Measurements from ENCODE around the gene IPO4.

The IPO4 gene

DNA sequence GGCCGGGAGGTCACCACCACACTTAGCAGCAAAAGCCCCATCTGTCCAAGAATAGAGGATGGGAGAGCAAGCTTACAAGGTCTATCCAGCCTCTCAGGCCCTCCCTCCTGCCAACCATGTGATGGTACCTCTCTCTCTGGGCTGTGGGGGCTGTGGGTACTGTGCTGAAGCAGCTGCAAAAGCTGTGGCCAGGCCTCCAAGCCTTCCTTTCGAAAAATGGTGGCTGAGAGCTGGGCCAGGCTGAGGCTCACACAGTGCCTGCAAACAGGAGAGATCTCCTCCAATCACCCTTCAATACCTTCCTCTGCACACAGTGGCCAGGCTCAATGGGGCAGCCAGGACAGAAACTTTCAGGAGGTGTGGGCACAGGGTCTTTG lies 1.1 kb downstream of the IPO4 start:
- no peaks in the 10 kb centered on the region; the same call in 1 of the 2 replicates for H3K4me1 ChIP-seq (ENCODE audit: insufficient read depth, low read length)
- peak overlapping the region; percentile 94 for H3K4me3 ChIP-seq (ENCODE audit: low read length)
- peak overlapping the region; percentile 89; the same call in 1 of the 2 replicates for H3K9ac ChIP-seq (ENCODE audit: low read depth, low read length)
- H3K27ac ChIP-seq (ENCODE audit: low read length), result no peak overlapping the region
- peaks cover 77% of the 10 kb centered on the region for H3K36me3 ChIP-seq (ENCODE audit: insufficient read depth, low read depth, low read length)
- H3K27me3 ChIP-seq (ENCODE audit: insufficient read depth, low read length), result no peaks in the 10 kb centered on the region
- H3K9me3 ChIP-seq (ENCODE audit: insufficient read depth, low read depth, low read length), result no peaks in the 10 kb centered on the region

DNA sequence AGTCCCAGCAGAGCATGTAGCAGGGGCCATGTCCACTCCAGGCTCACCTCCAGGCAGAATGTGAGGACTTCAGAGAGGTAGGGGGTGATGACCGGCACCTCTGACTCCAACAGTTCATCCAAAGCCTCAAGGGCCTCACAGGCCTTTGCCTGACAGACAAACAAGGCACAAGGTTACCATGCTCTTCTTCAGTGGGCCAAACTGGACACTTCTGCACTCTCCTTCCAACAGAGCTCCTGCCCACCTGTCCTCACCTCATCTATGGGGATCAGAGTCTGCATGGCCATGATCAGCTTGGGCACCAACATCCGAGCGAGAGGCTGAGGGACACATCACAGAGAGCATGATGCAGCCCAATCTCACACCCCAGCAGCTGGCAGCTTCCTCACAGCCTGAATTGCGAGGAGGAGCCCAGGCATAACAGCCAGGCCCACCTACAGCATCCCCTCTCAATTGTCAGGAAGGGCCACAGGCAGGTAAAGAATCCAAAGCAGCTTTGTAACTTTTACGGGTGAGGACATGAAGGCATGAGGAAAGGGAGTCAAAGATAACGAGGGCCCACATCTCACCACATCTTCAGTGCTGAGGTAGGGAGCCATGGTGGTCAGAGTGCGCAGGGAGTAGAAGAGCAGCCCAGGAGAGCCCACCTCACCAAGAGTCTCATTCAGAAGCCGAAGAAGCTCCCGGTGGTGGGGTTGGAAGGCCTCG lies 1.6 kb downstream of the IPO4 start:
- H3K27ac ChIP-seq (ENCODE audit: low read length), result no peak overlapping the region
- H3K9ac ChIP-seq (ENCODE audit: low read depth, low read length), result no peak overlapping the region
- H3K36me3 ChIP-seq (ENCODE audit: insufficient read depth, low read depth, low read length), result peaks cover 77% of the 10 kb centered on the region
- no peaks in the 10 kb centered on the region; the same call in 1 of the 2 replicates for H3K4me1 ChIP-seq (ENCODE audit: insufficient read depth, low read length)
- H3K4me3 ChIP-seq (ENCODE audit: low read length), result no peak overlapping the region
- H3K27me3 ChIP-seq (ENCODE audit: insufficient read depth, low read length), result no peaks in the 10 kb centered on the region
- H3K9me3 ChIP-seq (ENCODE audit: insufficient read depth, low read depth, low read length), result no peaks in the 10 kb centered on the region

DNA sequence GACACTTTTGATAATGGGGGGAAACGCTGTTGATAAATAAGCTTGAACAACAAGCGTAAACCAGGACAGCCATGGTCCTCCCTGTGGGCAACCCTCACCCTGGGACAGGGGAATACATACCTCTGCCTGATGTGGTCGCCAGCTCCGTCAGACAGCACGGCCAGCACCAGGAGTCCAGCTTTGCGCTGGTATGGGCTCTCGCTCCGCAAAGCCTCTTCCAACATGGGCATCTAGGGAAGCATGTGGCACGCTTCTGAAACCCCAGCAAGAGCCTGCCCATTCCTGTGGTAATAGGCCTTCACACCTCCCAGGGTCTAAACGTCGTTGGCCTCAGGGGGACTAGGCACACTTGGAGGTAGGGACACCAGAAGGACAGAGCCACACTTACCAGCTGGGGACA lies 2.9 kb downstream of the IPO4 start:
- Histone ChIP-seq H3K36me3 (ENCODE audit: insufficient read depth, low read depth, low read length) (peaks cover 80% of the 10 kb centered on the region), H3K4me1 (ENCODE audit: insufficient read depth, low read length) (no peaks in the 10 kb centered on the region; the same call in 1 of the 2 replicates), H3K4me3 (ENCODE audit: low read length) (no peak overlapping the region), H3K9ac (ENCODE audit: low read depth, low read length) (no peak overlapping the region), H3K27me3 (ENCODE audit: insufficient read depth, low read length) (no peaks in the 10 kb centered on the region), H3K27ac (ENCODE audit: low read length) (no peak overlapping the region), H3K9me3 (ENCODE audit: insufficient read depth, low read depth, low read length) (no peaks in the 10 kb centered on the region)

DNA sequence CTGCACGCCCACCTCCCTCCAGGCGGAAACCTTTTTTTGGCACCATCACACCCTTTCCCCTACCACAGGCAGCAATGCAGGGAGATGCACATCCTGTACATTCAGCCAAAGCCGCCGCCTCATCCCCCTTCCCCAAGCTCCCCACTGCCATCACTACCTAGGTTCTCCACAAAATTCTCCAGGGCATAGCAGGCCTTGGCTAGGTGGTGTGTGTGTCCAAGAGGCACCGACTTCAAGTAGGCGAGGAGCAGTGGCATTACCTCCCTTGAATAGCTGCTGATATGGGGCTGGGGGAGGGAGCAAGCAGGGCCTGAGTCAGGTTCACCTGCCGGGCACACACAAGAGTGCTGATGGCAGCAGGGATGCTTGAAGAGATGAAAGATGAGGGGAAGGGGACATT lies 3.6 kb downstream of the IPO4 start:
- no peak overlapping the region for H3K27ac ChIP-seq (ENCODE audit: low read length)
- no peaks in the 10 kb centered on the region for H3K27me3 ChIP-seq (ENCODE audit: insufficient read depth, low read length)
- H3K36me3 ChIP-seq (ENCODE audit: insufficient read depth, low read depth, low read length), result peaks cover 82% of the 10 kb centered on the region
- no peak overlapping the region for H3K9ac ChIP-seq (ENCODE audit: low read depth, low read length)
- no peak overlapping the region for H3K4me3 ChIP-seq (ENCODE audit: low read length)
- no peaks in the 10 kb centered on the region; the same call in 1 of the 2 replicates for H3K4me1 ChIP-seq (ENCODE audit: insufficient read depth, low read length)
- H3K9me3 ChIP-seq (ENCODE audit: insufficient read depth, low read depth, low read length), result no peaks in the 10 kb centered on the region

DNA sequence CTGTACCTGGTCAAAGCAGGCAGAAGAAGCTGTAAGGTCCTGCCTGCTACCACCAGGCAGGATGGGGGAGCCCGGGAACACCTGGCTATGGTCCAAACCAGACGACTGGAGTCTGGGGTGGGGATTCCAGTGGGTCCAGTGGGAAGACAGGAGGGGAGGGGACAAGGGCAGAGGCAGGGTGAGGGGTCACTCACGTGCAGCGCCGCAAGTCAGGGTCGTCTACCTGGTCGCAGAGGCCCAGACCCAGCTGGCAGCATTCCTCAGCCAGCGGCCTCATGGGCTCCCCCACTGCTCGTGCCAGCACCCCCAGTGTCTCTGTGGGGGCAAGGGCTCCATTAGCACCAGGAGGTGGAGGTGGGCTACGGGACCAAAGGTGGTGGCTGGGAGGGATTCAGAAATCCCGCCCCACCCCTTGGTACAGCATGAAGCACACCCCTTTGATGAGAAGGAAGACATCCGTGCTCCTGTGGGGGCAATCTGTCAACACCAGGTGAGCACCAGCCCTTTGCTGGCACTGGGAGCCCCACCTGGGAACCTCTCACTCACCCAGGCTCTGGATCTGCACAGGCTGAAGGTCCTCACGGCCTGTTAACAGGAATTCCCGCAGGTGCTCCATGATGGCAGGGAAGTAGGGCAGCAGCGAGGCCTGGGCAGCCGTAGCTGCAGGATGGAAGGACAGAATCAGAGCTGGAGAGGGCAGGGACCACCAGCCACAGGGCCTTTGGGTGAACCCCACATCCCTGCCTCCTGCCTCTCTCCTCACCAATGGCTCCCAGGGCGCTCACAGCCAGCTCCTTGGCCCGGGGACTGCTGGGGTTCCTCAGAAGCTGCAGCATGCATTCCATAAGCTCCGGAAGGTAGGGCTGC lies 4.3 kb downstream of the IPO4 start:
- no peak overlapping the region for H3K27ac ChIP-seq (ENCODE audit: low read length)
- no peaks in the 10 kb centered on the region; the same call in 1 of the 2 replicates for H3K4me1 ChIP-seq (ENCODE audit: insufficient read depth, low read length)
- no peaks in the 10 kb centered on the region for H3K27me3 ChIP-seq (ENCODE audit: insufficient read depth, low read length)
- H3K36me3 ChIP-seq (ENCODE audit: insufficient read depth, low read depth, low read length), result peaks cover 85% of the 10 kb centered on the region
- no peak overlapping the region for H3K9ac ChIP-seq (ENCODE audit: low read depth, low read length)
- no peak overlapping the region for H3K4me3 ChIP-seq (ENCODE audit: low read length)
- no peaks in the 10 kb centered on the region for H3K9me3 ChIP-seq (ENCODE audit: insufficient read depth, low read depth, low read length)

DNA sequence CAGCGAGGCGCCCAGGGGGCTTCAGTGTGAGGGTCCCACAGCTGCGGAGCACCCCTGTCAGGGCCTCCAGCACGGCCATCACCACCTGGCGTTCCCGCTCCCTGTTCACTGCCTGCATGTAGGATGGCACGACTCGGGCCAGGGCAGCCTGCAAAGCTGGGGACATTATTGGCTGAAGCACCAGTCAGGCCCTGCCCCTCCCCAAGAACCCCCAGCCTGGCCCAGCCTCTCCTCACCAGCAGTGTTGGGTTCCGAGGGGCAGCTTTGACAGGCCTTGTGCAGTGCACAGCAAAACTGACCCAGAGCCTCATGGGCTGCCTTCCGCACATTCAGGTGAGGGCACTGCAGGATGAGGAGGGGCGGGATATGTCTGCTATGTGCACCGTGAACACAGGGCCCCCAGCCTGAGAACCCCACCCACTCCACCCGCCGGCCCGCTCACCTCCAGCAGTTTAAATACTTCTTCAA lies 5.6 kb downstream of the IPO4 start:
- Histone ChIP-seq H3K27ac (ENCODE audit: low read length) (no peak overlapping the region), H3K36me3 (ENCODE audit: insufficient read depth, low read depth, low read length) (peaks cover 93% of the 10 kb centered on the region), H3K9me3 (ENCODE audit: insufficient read depth, low read depth, low read length) (no peaks in the 10 kb centered on the region), H3K4me3 (ENCODE audit: low read length) (no peak overlapping the region), H3K9ac (ENCODE audit: low read depth, low read length) (no peak overlapping the region), H3K4me1 (ENCODE audit: insufficient read depth, low read length) (no peaks in the 10 kb centered on the region), H3K27me3 (ENCODE audit: insufficient read depth, low read length) (no peaks in the 10 kb centered on the region)

DNA sequence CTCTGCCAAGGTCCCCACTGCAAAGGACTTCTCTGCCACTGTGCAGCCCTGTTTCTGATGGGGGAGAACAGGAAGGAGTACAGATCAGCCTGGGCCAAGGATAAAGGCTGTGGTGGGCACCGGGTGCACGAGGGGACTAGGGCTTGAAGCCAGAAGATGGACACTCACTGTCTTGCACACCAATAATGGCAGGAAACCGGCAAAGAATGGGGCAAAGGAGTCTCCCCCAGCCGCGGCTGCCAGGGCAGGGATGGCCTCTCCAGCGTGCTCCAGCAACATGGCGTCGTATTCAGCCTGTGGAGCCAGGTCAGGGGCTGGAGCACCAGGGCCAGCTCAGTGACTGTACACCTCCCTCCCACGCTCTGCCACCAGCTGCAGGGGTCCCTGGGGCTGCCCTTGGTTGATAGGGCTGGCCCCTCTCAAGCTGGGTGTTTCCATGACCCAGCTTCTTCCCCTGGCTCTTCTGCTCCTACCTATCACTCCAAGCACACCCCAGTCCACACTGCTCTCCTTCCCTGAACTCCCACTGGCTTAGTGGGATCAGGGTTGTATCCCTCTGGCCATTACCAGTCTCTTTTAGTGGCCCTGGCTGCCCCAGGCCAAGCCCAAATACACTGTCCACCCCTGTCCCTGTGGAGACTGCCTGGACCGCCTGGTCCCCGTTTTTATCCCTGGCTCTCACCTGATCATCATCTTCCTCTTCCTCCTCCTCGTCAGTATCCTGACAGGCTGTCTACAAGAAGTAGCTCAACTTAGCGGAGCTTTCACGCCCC lies 6.3 kb downstream of the IPO4 start:
- Histone ChIP-seq H3K36me3 (ENCODE audit: insufficient read depth, low read depth, low read length) (peaks cover 87% of the 10 kb centered on the region), H3K4me3 (ENCODE audit: low read length) (no peak overlapping the region), H3K9me3 (ENCODE audit: insufficient read depth, low read depth, low read length) (no peaks in the 10 kb centered on the region), H3K9ac (ENCODE audit: low read depth, low read length) (no peak overlapping the region), H3K27ac (ENCODE audit: low read length) (no peak overlapping the region), H3K27me3 (ENCODE audit: insufficient read depth, low read length) (no peaks in the 10 kb centered on the region), H3K4me1 (ENCODE audit: insufficient read depth, low read length) (no peaks in the 10 kb centered on the region)

DNA sequence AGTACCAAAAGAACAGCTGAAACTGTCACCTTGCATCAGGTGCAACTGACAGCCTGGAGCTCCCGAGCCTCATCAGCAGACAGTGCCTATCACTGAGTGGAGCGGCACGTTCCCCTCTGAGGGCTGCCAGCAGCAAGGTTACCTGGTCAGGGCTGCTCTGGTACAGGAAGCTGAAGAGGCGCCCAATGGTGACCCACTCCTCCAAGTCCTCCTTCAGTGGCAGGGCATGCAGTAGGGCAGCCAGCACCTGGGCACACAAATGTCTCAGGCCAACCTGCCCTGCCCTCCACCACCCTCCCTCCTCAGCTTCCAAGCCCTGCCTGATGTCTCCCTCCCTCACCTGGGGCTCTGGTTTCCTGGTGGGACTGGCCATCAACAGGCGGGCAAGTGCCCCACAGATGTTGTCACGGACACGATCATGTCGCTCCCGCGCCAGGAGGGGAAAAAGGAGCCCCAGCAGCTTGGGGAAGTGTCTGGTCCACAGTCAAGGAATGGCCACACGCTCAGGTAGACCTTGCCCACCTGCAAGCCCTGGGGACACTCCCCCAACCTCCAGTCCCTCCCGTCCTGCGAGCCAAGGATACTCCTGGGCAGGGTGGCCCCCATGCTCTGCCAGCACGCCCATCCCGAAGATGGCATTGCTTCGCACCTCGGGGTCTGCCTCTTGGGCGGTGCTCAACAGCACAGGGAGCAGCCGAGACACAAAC lies 7.1 kb downstream of the IPO4 start:
- Histone ChIP-seq H3K4me3 (ENCODE audit: low read length) (no peak overlapping the region), H3K27ac (ENCODE audit: low read length) (no peak overlapping the region), H3K9me3 (ENCODE audit: insufficient read depth, low read depth, low read length) (no peaks in the 10 kb centered on the region), H3K4me1 (ENCODE audit: insufficient read depth, low read length) (no peaks in the 10 kb centered on the region), H3K9ac (ENCODE audit: low read depth, low read length) (no peak overlapping the region), H3K27me3 (ENCODE audit: insufficient read depth, low read length) (no peaks in the 10 kb centered on the region), H3K36me3 (ENCODE audit: insufficient read depth, low read depth, low read length) (peaks cover 79% of the 10 kb centered on the region)

DNA sequence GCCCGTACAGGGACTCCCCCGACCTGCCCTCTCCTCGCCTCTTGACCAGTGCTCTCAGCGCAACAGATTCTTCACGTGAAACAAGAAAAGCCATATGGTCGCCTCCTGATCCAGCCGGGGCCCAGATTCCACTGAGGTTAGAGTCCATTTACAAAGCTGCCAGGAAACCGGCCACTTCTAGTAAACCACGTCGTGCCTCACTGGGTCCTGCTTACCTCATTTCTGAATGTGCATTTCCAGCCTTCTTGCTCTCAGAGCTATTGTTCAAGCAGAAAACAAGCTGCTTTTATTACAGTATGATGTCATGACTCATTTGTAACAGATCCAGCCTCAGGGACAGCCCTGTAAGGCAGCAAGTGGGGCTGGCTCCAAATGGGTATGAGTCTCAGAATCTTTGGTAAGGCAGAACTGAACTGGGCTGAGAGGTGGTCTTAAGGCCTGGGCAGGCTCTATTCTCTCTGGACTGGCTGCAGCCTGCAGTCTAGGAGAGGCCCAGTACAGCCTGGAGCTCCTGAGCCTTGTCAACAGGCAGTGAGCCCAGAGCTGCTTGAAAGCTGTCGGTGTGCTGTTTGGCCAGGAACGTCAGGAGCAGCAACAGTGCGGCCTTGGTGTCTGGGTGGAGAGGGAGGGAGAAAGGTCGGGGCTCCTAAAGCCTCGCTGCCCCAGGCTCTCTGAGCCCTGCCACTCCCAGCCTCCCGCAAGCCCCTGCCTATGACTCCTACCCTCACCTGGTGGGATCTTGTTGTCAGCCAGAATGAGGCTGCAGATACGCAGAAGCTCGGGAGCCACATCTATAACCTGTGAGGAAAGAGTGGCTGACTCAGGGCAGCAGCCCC lies 8.4 kb downstream of the IPO4 start:
- Histone ChIP-seq H3K9me3 (ENCODE audit: insufficient read depth, low read depth, low read length) (no peaks in the 10 kb centered on the region), H3K9ac (ENCODE audit: low read depth, low read length) (no peak overlapping the region), H3K27ac (ENCODE audit: low read length) (no peak overlapping the region), H3K36me3 (ENCODE audit: insufficient read depth, low read depth, low read length) (peaks cover 66% of the 10 kb centered on the region), H3K4me1 (ENCODE audit: insufficient read depth, low read length) (no peaks in the 10 kb centered on the region), H3K27me3 (ENCODE audit: insufficient read depth, low read length) (no peaks in the 10 kb centered on the region), H3K4me3 (ENCODE audit: low read length) (no peak overlapping the region)

DNA sequence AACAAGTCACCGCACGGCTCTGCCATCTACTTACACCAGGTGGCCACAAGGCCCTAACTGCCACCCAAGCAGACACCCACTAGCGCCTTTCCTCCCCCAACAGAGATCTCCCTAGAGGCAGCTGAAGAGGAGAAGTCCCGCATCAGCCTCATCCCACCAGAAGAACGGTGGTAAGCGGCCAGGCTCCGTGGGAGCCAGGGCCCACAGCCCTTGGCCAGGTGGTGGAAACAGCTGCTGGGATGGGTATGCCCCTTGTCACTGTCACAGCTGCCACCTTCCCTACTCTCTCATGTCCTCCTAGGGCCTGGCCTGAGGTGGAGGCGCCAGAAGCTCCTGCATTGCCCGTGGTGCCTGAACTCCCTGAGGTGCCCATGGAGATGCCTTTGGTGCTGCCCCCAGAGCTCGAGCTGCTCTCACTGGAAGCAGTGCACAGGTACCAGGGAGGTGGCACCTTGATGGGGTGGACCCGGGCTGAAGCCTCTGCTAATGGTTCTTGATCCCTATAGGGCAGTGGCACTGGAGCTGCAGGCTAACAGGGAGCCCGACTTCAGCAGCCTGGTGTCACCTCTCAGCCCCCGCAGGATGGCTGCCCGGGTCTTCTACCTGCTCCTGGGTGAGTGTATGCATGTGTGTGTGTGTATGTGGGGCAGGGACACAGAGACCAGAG lies 9.2 kb downstream of the IPO4 start:
- peaks cover 58% of the 10 kb centered on the region for H3K36me3 ChIP-seq (ENCODE audit: insufficient read depth, low read depth, low read length)
- no peaks in the 10 kb centered on the region for H3K9me3 ChIP-seq (ENCODE audit: insufficient read depth, low read depth, low read length)
- no peak overlapping the region for H3K9ac ChIP-seq (ENCODE audit: low read depth, low read length)
- H3K27ac ChIP-seq (ENCODE audit: low read length), result no peak overlapping the region
- H3K27me3 ChIP-seq (ENCODE audit: insufficient read depth, low read length), result no peaks in the 10 kb centered on the region
- no peaks in the 10 kb centered on the region for H3K4me1 ChIP-seq (ENCODE audit: insufficient read depth, low read length)
- H3K4me3 ChIP-seq (ENCODE audit: low read length), result no peak overlapping the region

Data from iPS-20b (cell line).